ENCODE measurements around the gene KIAA1671.

DNA sequence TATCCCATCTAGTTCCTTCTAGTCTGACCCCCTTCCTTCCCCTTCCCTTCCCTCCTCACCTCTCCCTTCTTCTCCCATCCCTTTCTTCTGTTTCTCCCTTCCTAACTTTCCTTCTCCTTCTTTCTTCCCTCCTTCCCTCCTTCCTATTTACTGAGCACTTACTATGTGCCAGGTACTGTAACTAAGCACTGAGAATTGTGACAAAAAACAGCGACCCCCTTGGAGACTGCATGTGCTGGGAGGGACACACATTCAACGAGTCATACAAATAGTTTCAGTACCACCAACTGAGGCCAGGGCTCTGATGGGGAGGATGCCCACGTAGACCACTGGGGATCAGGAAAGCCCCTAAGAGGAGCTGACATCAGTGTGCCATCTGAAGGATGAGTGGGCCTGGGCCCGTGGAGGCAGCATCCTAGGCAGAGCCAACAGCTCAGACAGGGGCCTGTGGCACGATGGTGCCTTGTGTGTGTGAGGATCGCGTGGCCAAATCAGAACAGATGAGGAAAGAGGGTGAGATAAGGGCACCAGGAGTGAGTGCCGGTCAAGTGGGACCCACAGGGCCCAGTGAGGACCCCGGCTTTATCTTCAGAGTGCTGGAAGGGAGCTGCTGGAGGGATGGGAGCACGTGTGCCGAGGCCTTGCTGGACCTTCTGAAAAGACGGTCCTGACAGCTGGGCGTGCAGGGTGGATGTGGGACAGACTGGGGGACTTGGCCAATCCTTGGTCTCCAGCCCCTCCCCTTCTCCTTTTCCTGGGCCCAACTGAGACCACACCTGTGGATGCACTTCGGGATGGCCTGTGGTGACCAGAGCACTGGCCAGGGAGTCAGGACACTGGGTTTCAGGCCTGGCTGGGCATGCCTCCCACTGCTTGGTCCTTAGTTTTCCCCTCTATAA is 208.8 kb downstream of the KIAA1671 start:
- TF ChIP-seq, protein P1, sequence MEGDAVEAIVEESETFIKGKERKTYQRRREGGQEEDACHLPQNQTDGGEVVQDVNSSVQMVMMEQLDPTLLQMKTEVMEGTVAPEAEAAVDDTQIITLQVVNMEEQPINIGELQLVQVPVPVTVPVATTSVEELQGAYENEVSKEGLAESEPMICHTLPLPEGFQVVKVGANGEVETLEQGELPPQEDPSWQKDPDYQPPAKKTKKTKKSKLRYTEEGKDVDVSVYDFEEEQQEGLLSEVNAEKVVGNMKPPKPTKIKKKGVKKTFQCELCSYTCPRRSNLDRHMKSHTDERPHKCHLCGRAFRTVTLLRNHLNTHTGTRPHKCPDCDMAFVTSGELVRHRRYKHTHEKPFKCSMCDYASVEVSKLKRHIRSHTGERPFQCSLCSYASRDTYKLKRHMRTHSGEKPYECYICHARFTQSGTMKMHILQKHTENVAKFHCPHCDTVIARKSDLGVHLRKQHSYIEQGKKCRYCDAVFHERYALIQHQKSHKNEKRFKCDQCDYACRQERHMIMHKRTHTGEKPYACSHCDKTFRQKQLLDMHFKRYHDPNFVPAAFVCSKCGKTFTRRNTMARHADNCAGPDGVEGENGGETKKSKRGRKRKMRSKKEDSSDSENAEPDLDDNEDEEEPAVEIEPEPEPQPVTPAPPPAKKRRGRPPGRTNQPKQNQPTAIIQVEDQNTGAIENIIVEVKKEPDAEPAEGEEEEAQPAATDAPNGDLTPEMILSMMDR (IDR thresholded peaks at IDR 0.05; ENCODE audit: low read length), result no peak
- no peak for TF ChIP-seq EZH2 (IDR thresholded peaks at IDR 0.05; ENCODE audit: borderline replicate concordance, low read length)
